ENCODE measurements around the gene LHX2. TPM values are rescaled to one million over a fixed set of nuclear protein-coding genes. Genes with fewer than 3 reads are reported as not detected.
A peak's percentile ranks its signal among the peaks of the same experiment; 100 is the strongest.

Gene LHX2
- total RNA-seq, 1 donor from 2014 or later, result not detected

DNA sequence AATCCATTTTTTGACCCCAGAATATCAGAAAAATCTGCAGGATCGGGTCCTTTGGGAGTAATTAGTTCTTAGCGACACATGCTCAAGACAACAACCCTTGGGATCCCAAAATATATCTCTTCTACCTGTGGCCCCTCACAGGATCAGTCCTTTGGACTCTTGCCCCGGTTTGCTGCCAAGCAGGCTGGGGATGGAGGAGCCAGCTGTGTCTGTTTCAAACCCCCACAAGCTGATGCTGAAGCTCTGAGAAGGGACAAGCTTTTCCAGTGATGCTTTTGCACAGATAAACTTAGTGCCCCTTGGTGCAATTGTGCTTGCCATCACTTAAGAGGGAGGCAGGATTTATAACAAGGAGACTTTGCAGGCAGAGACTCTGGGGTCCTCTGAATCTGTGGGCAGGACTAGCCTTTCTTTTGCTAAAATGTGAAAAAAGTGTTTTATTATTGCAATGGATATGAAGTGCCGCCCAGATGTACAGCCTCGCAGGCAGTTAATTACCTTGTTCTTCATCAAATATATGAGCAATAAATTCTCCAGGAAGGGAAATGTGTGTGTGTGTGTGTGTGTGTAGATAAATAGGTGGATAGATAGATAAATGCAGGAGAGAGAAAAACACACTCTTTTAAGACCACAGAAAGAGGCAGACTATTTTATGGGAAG is 9.6 kb upstream of the LHX2 start:
- Mint-ChIP-seq H3K27ac (no peak overlapping the region), H3K27me3 (ENCODE audit: insufficient read depth) (peaks cover 86% of the 10 kb centered on the region), H3K36me3 (ENCODE audit: low read depth) (peaks cover 9% of the 10 kb centered on the region), H3K4me1 (ENCODE audit: low read depth) (peaks cover 38% of the 10 kb centered on the region), H3K9me3 (no peaks in the 10 kb centered on the region), H3K4me3 (no peak overlapping the region)
- DNase-seq (ENCODE audit: low spot score), result no peak
- intact Hi-C loops (cut with micrococcal nuclease), result loop anchor here (2.0 kb wide), 1 partner anchor 457 kb away; no protein-coding TSS in a partner anchor

DNA sequence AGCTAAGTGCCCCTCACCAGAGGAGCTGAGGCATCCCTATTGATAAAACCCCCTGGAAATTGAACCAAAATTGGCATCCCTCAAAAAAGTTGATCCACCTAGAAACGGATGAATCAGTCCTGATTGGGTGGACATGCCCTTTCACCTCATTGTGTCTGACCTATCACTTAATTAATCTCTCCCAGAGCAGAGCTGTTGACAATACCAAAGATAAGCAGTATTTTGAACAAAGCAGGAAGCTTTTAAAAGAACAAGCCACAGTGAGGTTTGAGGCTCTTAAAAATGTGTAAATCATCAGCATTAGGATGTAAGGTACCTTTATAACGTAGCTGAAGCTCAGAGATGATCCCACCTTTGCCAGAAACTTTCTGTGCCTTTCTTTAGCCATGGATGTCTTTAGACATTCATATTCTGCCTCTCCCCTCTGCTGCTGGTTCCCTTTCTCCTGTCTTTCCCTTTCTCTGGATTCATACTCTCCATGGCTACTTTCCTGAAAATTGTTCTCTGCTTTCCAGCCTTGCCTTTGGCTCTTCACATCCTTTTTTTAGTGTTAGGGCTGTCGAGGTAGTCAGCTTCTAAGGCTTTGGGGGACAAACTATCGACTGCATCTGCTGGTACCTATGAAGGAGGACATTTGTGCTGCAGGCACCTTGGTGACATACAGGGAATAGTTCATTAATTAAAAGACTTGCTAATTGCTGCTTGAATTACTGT is 7.8 kb upstream of the LHX2 start:
- Mint-ChIP-seq H3K4me3 (no peak overlapping the region), H3K9me3 (no peaks in the 10 kb centered on the region), H3K27ac (no peak overlapping the region), H3K36me3 (ENCODE audit: low read depth) (peaks cover 4% of the 10 kb centered on the region), H3K27me3 (ENCODE audit: insufficient read depth) (peaks cover 85% of the 10 kb centered on the region), H3K4me1 (ENCODE audit: low read depth) (peaks cover 22% of the 10 kb centered on the region)
- intact Hi-C loops (cut with micrococcal nuclease), result loop anchor here (2.0 kb wide), 1 partner anchor 459 kb away; no protein-coding TSS in a partner anchor
- DNase-seq (ENCODE audit: low spot score), result no peak

DNA sequence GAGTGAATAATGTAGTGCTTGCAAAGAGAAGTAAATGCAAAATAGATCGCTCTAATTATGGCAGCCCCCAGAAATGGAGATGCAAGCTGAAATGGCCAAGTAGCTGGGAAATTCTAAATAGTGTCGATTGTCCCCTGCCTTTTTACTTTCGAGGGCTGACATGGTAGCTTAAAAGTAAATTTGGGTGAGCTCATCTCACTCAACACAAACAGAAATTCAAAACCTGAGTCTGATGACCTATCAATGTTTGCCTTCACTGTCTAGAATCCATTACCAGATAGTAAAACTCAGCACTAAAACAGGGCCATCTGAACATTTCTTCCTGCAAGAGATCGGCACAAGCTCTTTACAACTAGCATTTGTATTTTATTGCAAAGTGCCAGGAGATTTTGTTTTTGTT is 7.0 kb upstream of the LHX2 start:
- DNase-seq (ENCODE audit: low spot score), result no peak
- intact Hi-C loops (cut with micrococcal nuclease), result no loop called here
- no peak overlapping the region for H3K4me3 Mint-ChIP-seq
- H3K27me3 Mint-ChIP-seq (ENCODE audit: insufficient read depth), result peaks cover 88% of the 10 kb centered on the region
- H3K27ac Mint-ChIP-seq, result no peak overlapping the region
- peaks cover 20% of the 10 kb centered on the region for H3K4me1 Mint-ChIP-seq (ENCODE audit: low read depth)
- no peaks in the 10 kb centered on the region for H3K9me3 Mint-ChIP-seq
- H3K36me3 Mint-ChIP-seq (ENCODE audit: low read depth), result no peaks in the 10 kb centered on the region

DNA sequence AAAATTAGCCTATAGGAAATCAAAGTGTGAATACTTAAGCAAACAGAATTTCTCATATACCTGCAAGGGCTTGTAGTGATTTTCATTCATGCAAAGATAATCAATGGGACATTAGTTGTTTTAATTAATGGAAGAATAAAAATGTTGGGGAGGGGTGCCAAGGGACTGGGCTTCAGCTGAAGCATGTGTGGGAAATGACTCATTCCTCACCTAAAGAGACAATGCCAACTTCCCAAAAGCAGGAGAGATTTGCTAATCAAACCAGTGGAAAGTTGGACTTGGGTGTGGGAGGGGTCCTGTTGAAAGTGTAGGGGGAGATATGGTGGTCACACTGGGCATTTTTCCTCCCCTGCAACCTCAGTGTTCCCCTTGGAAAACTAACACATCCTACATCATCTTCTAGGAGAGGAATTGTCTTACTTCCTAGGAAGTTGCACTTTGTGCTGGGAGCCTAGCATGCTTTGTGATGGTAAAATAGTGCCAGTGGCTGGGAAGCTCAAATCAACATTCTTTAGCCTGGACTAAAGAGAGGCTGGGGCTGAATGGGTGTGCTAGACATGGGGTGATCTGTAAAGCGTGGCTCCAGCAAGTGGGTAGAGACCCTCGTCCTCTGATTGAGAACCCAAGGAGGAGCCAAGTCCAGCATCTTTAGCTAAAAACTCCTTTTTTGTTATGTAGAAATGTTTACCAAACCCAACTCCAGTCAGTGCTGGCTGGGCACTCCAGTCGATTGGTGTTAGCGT is 6.4 kb upstream of the LHX2 start:
- peaks cover 26% of the 10 kb centered on the region for H3K4me1 Mint-ChIP-seq (ENCODE audit: low read depth)
- intact Hi-C loops (cut with micrococcal nuclease), result no loop called here

DNA sequence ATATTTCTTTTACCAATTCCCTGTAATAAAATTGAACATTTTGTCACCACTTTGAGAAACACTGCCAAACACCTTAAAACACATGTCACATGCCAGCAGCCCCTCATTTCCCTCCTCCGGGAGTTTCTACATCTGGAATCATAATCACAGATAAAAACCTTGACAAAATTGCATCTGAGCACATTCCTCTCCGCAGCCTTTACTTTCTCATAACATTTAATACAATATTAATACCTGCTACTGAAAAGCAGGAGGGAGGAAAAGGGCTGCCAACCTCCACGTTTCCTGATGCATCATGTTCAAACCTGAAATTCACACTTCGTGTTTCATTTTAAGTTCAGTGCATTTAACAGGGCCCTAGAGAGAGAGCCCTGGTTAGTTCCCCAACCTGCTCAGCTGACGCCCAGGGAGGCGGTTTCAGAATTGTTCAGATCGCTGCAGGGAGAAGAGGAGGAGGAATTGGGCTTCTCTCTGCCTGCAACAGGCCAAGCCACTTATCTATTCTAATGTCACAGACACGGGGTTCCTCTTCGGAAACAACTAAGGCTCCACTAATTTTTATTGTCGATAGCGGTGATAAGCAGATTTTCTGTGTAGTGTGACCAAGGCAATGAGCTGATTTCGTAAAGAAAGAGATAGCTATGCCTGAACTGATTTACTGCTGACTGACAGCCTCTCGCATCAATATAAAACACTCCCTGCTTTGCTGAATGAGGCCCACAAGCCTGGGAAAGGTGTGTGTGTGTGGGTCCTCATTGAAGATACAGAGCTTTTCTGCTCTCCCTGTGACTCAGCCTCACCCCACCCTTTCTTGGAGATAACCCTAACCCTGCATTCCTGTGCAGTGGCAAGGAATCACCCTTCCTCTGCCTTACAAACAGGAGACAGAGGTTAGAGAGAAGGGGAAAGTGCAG is 4.9 kb upstream of the LHX2 start:
- H3K36me3 Mint-ChIP-seq (ENCODE audit: low read depth), result peaks cover 1% of the 10 kb centered on the region
- H3K27me3 Mint-ChIP-seq (ENCODE audit: insufficient read depth), result peaks cover 88% of the 10 kb centered on the region
- DNase-seq (ENCODE audit: low spot score), result no peak
- no peak overlapping the region for H3K27ac Mint-ChIP-seq
- peaks cover 23% of the 10 kb centered on the region for H3K4me1 Mint-ChIP-seq (ENCODE audit: low read depth)
- H3K4me3 Mint-ChIP-seq, result no peak overlapping the region
- intact Hi-C loops (cut with micrococcal nuclease), result no loop called here
- no peaks in the 10 kb centered on the region for H3K9me3 Mint-ChIP-seq

More for the DNA sequence above, 6.4 kb upstream of the LHX2 start:
- peaks cover 94% of the 10 kb centered on the region for H3K27me3 Mint-ChIP-seq (ENCODE audit: insufficient read depth)
- H3K9me3 Mint-ChIP-seq, result no peaks in the 10 kb centered on the region
- no peak overlapping the region for H3K4me3 Mint-ChIP-seq
- no peak for DNase-seq (ENCODE audit: low spot score)
- peaks cover 1% of the 10 kb centered on the region for H3K36me3 Mint-ChIP-seq (ENCODE audit: low read depth)
- no peak overlapping the region for H3K27ac Mint-ChIP-seq

DNA sequence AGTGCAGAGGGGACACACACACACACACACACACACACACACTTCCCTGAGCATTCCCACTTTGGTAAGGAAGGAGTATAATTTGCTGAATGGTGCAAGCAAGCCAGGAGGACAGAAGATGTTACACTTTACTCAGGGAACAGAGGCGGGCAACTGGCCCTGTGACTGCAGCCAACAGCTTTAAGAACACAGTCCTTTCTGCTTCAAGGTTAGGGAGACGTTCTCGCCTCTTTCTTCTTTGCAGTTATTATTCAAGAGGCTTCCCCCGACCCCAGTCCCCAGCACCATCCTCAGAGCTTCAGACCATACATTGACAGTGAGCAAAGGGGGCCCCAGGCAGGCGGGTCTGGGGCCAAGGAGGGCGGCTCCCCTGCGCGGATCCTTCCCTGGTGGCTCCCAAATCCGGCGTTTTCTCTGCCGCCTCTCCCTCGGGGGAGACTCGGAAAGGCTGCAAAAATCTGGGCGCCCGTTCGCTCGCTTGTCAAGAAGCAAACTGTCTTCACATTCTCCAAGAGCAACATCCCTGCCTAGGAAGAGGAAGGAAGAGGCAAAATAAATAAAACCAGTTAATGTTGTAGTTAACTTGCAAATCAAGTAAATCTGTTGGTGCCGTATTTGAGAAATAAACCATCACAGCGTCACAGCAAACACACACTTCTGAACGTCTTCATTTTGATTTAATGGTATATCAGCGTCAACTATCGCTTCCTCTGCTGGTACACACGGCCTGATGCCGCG is 3.8 kb upstream of the LHX2 start:
- peaks cover 79% of the 10 kb centered on the region for H3K27me3 Mint-ChIP-seq (ENCODE audit: insufficient read depth)
- H3K27ac Mint-ChIP-seq, result peak overlapping the region; percentile 61
- DNase-seq (ENCODE audit: low spot score), result no peak
- peaks cover 1% of the 10 kb centered on the region for H3K36me3 Mint-ChIP-seq (ENCODE audit: low read depth)
- peaks cover 23% of the 10 kb centered on the region for H3K4me1 Mint-ChIP-seq (ENCODE audit: low read depth)
- no peak overlapping the region for H3K4me3 Mint-ChIP-seq
- intact Hi-C loops (cut with micrococcal nuclease), result no loop called here
- no peaks in the 10 kb centered on the region for H3K9me3 Mint-ChIP-seq

DNA sequence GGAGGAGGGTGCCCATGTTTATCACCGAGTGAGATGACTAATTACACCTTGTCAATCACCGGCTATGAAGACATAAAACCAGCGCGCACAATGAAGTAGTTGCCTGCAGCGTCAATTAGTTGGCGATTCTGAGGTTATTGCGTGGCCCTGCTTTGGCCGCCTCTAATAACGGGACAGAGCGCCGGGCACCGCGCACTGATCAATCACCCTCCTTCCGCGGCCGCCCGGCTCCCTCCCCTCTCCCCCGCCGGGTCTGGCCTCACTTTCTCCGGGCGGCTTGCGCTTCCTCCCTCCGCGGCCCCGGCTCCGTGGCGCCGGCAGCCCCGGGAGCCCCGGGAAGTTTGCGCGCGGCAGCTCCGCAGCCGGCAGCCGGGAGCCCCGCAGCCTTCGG is 3.3 kb upstream of the LHX2 start:
- no peak overlapping the region for H3K4me3 Mint-ChIP-seq
- H3K9me3 Mint-ChIP-seq, result no peaks in the 10 kb centered on the region
- peaks cover 23% of the 10 kb centered on the region for H3K4me1 Mint-ChIP-seq (ENCODE audit: low read depth)
- H3K27ac Mint-ChIP-seq, result peak overlapping the region; percentile 61
- peaks cover 1% of the 10 kb centered on the region for H3K36me3 Mint-ChIP-seq (ENCODE audit: low read depth)
- no peak for DNase-seq (ENCODE audit: low spot score)
- intact Hi-C loops (cut with micrococcal nuclease), result no loop called here
- peaks cover 76% of the 10 kb centered on the region for H3K27me3 Mint-ChIP-seq (ENCODE audit: insufficient read depth)

DNA sequence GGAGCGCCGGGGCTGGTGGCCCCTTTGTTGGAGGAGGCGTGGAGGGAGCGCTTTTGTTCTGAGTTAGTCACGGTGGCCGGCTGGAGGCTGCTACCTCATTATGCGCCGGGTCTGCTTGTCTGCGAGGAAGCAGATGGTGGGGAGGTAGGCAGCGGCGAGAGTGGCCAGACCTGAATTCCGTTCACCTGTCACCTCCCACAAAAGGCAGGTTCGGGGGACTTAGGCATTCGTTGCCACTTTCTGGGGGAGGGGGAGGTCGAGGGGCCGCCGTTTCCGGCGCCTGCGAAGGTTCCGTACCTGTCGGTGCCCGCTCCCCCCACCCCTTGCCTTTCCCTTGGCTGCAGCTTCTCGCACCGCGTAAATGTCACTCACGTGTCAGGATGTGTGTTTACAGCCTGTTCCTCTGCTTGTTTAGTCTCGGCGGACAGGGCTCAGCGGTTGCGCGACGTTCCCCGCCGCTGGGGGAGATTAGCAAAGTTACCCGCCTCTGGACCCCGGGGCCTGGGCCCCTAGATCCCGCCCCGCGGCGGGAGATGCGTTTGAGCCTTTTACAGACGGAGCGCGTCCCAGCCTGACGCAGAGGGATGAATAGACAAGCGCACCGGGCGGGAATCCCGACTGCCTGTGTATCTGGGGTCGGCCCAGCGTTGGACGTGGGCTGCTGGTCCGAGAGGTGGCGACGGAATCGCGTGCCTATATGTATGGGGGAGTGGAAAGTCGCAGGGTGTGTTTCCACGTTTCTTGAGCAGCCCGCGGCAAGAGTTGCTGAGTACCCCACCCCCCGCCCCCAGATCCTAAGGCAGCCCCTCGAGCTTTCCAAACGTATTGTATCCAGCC is 2.7 kb upstream of the LHX2 start:
- Mint-ChIP-seq H3K27ac (peak overlapping the region; percentile 76), H3K4me1 (ENCODE audit: low read depth) (peaks cover 23% of the 10 kb centered on the region), H3K4me3 (no peak overlapping the region), H3K9me3 (no peaks in the 10 kb centered on the region), H3K36me3 (ENCODE audit: low read depth) (peaks cover 1% of the 10 kb centered on the region), H3K27me3 (ENCODE audit: insufficient read depth) (peaks cover 76% of the 10 kb centered on the region)
- no peak for DNase-seq (ENCODE audit: low spot score)
- intact Hi-C loops (cut with micrococcal nuclease), result loop anchor here (1.0 kb wide), 1 partner anchor 9 kb away; no protein-coding TSS in a partner anchor

DNA sequence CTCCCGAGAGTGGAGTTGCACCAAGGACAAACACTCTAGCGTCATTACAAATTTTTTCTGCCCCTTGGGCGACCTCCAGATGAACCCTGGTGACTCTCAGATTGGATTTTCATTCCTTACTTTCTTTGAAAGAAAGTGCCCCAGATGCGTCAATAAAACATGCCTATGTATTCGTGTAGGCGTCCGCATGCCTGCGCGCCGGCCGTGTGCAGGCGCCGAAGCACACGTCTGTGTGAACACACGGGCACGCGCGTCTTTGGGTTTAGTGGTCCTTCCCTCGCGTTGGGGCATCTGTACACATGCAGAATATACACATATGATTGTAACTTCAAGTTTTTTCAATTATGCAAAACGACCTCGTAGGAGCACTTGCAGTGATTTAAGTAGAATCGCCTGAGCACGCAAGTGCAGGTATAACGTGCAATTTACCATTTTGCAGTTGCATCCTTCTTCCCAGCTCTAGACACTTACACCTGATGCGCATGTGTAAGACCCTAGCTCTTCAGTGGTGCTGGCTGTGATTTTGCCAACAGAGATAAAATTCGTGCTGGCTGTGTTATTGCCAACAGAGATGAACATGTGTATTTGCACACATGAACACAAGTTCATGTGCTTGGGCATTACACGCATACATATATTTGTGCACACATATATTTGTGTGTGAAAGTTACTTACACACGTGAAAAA is 1.9 kb upstream of the LHX2 start:
- DNase-seq (ENCODE audit: low spot score), result no peak
- Mint-ChIP-seq H3K27ac (peak overlapping the region; percentile 76), H3K4me1 (ENCODE audit: low read depth) (peaks cover 23% of the 10 kb centered on the region), H3K36me3 (ENCODE audit: low read depth) (peaks cover 1% of the 10 kb centered on the region), H3K27me3 (ENCODE audit: insufficient read depth) (peaks cover 74% of the 10 kb centered on the region), H3K4me3 (no peak overlapping the region), H3K9me3 (no peaks in the 10 kb centered on the region)
- intact Hi-C loops (cut with micrococcal nuclease), result loop anchor here (1.0 kb wide), 1 partner anchor 9 kb away; no protein-coding TSS in a partner anchor

DNA sequence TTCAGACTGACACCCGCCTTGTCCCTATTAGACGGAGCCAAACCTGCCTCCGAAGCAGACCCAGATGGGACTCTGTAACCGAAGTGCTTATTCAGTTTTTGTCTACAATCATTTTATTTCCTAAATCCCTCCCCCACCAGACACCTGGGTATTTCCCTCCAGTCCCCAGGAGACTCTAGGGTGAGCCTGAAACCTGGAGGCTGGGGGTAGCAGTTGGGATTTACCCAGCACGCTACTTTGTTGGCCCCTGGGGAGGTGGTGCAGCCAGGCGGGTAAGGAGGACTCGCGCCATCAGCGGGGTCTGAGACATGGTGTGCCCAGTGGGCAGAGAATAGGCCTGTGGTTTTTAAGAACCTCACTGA is 1.3 kb upstream of the LHX2 start:
- DNase-seq (ENCODE audit: low spot score), result no peak
- intact Hi-C loops (cut with micrococcal nuclease), result no loop called here
- Mint-ChIP-seq H3K4me1 (ENCODE audit: low read depth) (peaks cover 23% of the 10 kb centered on the region), H3K27ac (peak overlapping the region; percentile 76), H3K9me3 (no peaks in the 10 kb centered on the region), H3K4me3 (no peak overlapping the region), H3K27me3 (ENCODE audit: insufficient read depth) (peaks cover 72% of the 10 kb centered on the region), H3K36me3 (ENCODE audit: low read depth) (peaks cover 1% of the 10 kb centered on the region)

All from activated T-helper 1 cell treated with anti-CD3 and anti-CD28 coated beads, Interleukin-12 subunit alpha, Interleukin-12 subunit beta, Interleukin-2, Interleukin-4 antibody, amounts not matched to agents 30 ng/mL and 10 ng/mL and 1 ng/mL, durations not matched to agents 14 hours and 24 hours and 36 hours (primary cell).